Tibial artery (tissue), 4 donors: ENCODE measurements around the gene ARHGAP15.

Experiments
- DNase-seq, 2 donors: peaks; one replicate each; pipeline ENCODE4 v3.0.0-alpha.2; 2019
- H3K27ac ChIP-seq, 2 donors: fragments of 200-600 bp; sonication (generic) in 1 of 2; 1 replicate in 1 of 2; 2 replicates in 1 of 2; pipeline ENCODE4 v1.5.1; 2018 to 2019; ENCODE audit warnings: mild to moderate bottlenecking in 1 of 2
- H3K27me3 ChIP-seq, 2 donors: fragments of 200-600 bp; sonication (generic) in 1 of 2; one replicate each; pipeline versions ENCODE4 v1.5.1 to v1.6.0; 2016 to 2019
- H3K36me3 ChIP-seq, 3 donors: fragments of 200-600 bp; sonication (generic) in 2 of 3; one replicate each; pipeline ENCODE4 v1.5.1; 2016 to 2019; ENCODE audit warnings: mild to moderate bottlenecking in 2 of 3
- H3K4me1 ChIP-seq, 4 donors: fragments of 200-600 bp; sonication (generic) in 2 of 4; 1 replicate in 3 of 4; 2 replicates in 1 of 4; pipeline ENCODE4 v1.5.1; 2016 to 2019
- H3K4me3 ChIP-seq, 2 donors: fragments of 200-600 bp; sonication (generic) in 1 of 2; 1 replicate in 1 of 2; 2 replicates in 1 of 2; pipeline ENCODE4 v1.5.1; 2018 to 2019; ENCODE audit warnings: mild to moderate bottlenecking in 2 of 2
- H3K9me3 ChIP-seq, 3 donors: fragments of 200-600 bp; sonication (generic) in 1 of 3; one replicate each; pipeline ENCODE4 v1.5.1; 2016 to 2019
- CTCF ChIP-seq, 2 experiments: fragments of 200-600 bp in 1 of 2; fragments of 450-650 bp in 1 of 2; IDR thresholded peaks; one replicate each; pipeline ENCODE4 v1.5.1; 2017 to 2019; ENCODE audit warnings: antibody characterized with exemption in 2 of 2, mild to moderate bottlenecking in 1 of 2, moderate library complexity in 1 of 2
- intact Hi-C: fragments of 100-400 bp; cut with DNase I; formaldehyde crosslinking; loops from one replicate; pipeline ENCODE4 v1.15.0; 2023; ENCODE audit warnings: low total_unique reads

The ARHGAP15 gene

GRCh38 chr2:143522699-143523098 lies 393.5 kb downstream of the ARHGAP15 start:
- no peak for TF ChIP-seq CTCF (IDR thresholded peaks at IDR 0.05)
- intact Hi-C loops = no loop called here
- Histone ChIP-seq H3K9me3 (no peaks in the 10 kb centered on the region), H3K4me1 (peaks cover 0 to 84% (median 26%) of the 10 kb centered on the region in 4 donors), H3K27me3 (no peaks in the 10 kb centered on the region), H3K27ac (peak overlapping the region in 1 of 2 donors; percentile 66), H3K36me3 (no peaks in the 10 kb centered on the region), H3K4me3 (no peak overlapping the region)
- no peak for DNase-seq

GRCh38 chr2:143524119-143524553 lies 394.9 kb downstream of the ARHGAP15 start:
- no peak for DNase-seq
- Histone ChIP-seq H3K27ac (peak overlapping the region; percentile 58 to 66), H3K36me3 (no peaks in the 10 kb centered on the region), H3K4me1 (peaks cover 0 to 84% (median 26%) of the 10 kb centered on the region in 4 donors), H3K9me3 (no peaks in the 10 kb centered on the region), H3K4me3 (no peak overlapping the region), H3K27me3 (no peaks in the 10 kb centered on the region)
- intact Hi-C loops = no loop called here
- no peak for TF ChIP-seq CTCF (IDR thresholded peaks at IDR 0.05)

- no peak for DNase-seq
- H3K27ac ChIP-seq = peak overlapping the region; percentile 58 to 66
- intact Hi-C loops = no loop called here
These were observed 395.6 kb downstream of the ARHGAP15 start for GRCh38 chr2:143524559-143525401.

GRCh38 chr2:143525402-143525860 lies 396.2 kb downstream of the ARHGAP15 start:
- Histone ChIP-seq H3K4me3 (no peak overlapping the region), H3K27me3 (no peaks in the 10 kb centered on the region), H3K4me1 (peaks cover 0 to 72% (median 25%) of the 10 kb centered on the region in 4 donors), H3K36me3 (no peaks in the 10 kb centered on the region), H3K9me3 (no peaks in the 10 kb centered on the region), H3K27ac (peak overlapping the region; percentile 49 to 66)
- intact Hi-C loops = no loop called here
- DNase-seq = no peak
- no peak for TF ChIP-seq CTCF (IDR thresholded peaks at IDR 0.05)

More at GRCh38 chr2:143524559-143525401, 395.6 kb downstream of the ARHGAP15 start:
- TF ChIP-seq CTCF (IDR thresholded peaks at IDR 0.05) = no peak
- no peaks in the 10 kb centered on the region for H3K9me3 ChIP-seq
- H3K4me1 ChIP-seq = peaks cover 0 to 79% (median 26%) of the 10 kb centered on the region in 4 donors
- H3K4me3 ChIP-seq = no peak overlapping the region
- no peaks in the 10 kb centered on the region for H3K36me3 ChIP-seq
- no peaks in the 10 kb centered on the region for H3K27me3 ChIP-seq

- H3K27ac ChIP-seq = peak overlapping the region in 1 of 2 donors; percentile 66
These were observed 397.3 kb downstream of the ARHGAP15 start for GRCh38 chr2:143526498-143526897.

More at GRCh38 chr2:143526498-143526897, 397.3 kb downstream of the ARHGAP15 start:
- H3K36me3 ChIP-seq = no peaks in the 10 kb centered on the region
- no peaks in the 10 kb centered on the region for H3K27me3 ChIP-seq
- TF ChIP-seq CTCF (IDR thresholded peaks at IDR 0.05) = no peak
- intact Hi-C loops = no loop called here
- H3K4me3 ChIP-seq = no peak overlapping the region
- no peaks in the 10 kb centered on the region for H3K9me3 ChIP-seq
- no peak for DNase-seq
- H3K4me1 ChIP-seq = peaks cover 0 to 62% (median 20%) of the 10 kb centered on the region in 4 donors
